DMS79 (cell line): ENCODE results near the gene SNUPN.

Source experiments
- DNase-seq: peaks from one replicate; lab custom pipeline; 2025; lab: John Stamatoyannopoulos, UW

SNUPN gene

GRCh38 chr15:75625542-75626347 is at the start of gene SNUPN:
Gene SNUPN (minus strand): TSS chr15:75625725. CDS start chr15:75621051, 4,674 bp downstream.
- DNase-seq = peak; percentile 52

GRCh38 chr15:75674366-75674765 is 48.8 kb upstream of the SNUPN start:
- no peak for DNase-seq

- no peak for DNase-seq
These were observed 48.1 kb upstream of the SNUPN start for GRCh38 chr15:75673426-75674235.

GRCh38 chr15:75672646-75673425 is 47.3 kb upstream of the SNUPN start:
- DNase-seq = no peak

GRCh38 chr15:75671730-75672602 is 46.4 kb upstream of the SNUPN start:
- no peak for DNase-seq

GRCh38 chr15:75669879-75670212 is 44.3 kb upstream of the SNUPN start:
- DNase-seq = no peak

- no peak for DNase-seq
These were observed 43.8 kb upstream of the SNUPN start for GRCh38 chr15:75669191-75669878.

GRCh38 chr15:75666823-75667501 is 41.4 kb upstream of the SNUPN start:
- no peak for DNase-seq

GRCh38 chr15:75663931-75664421 is 38.5 kb upstream of the SNUPN start:
- no peak for DNase-seq

- no peak for DNase-seq
These were observed 37.4 kb upstream of the SNUPN start for GRCh38 chr15:75662823-75663519.

- no peak for DNase-seq
These were observed 36.2 kb upstream of the SNUPN start for GRCh38 chr15:75661756-75662140.

GRCh38 chr15:75661100-75661755 is 35.7 kb upstream of the SNUPN start:
- no peak for DNase-seq

GRCh38 chr15:75659928-75660645 is 34.6 kb upstream of the SNUPN start:
- DNase-seq = no peak

GRCh38 chr15:75659141-75659771 is 33.7 kb upstream of the SNUPN start:
- no peak for DNase-seq

GRCh38 chr15:75656813-75657212 is 31.3 kb upstream of the SNUPN start:
- no peak for DNase-seq

- no peak for DNase-seq
These were observed 30.8 kb upstream of the SNUPN start for GRCh38 chr15:75656331-75656730.

GRCh38 chr15:75655931-75656330 is 30.4 kb upstream of the SNUPN start:
- no peak for DNase-seq
